ENCODE data around the gene TUBB4A.
"Not testable (repeated sequence)": the region's sequence is repeated elsewhere in the genome, so short reads cannot be mapped to it uniquely, and the experiment has no call there.

TUBB4A gene

GRCh38 chr19:6501740-6502648, at the start of gene TUBB4A:
Gene TUBB4A (minus strand): TSS chr19:6502309. CDS start chr19:6502212, 97 bp downstream.
- Histone ChIP-seq H3K4me3 (ENCODE audit: low read depth in 1 of 2, low read length in 2 of 2) (peak within 1 kb of the TSS in 1 of 2 donors; percentile 62), H3K27me3 (ENCODE audit: low read depth, low read length) (peaks cover 25% of the 10 kb centered on the region), H3K36me3 (ENCODE audit: control insufficient read depth in 1 of 2, insufficient read depth in 2 of 2, low read length in 2 of 2) (no peaks in the 10 kb centered on the region), H3K9me3 (ENCODE audit: control insufficient read depth in 1 of 2, low read length in 2 of 2) (no peaks in the 10 kb centered on the region), H3K4me1 (ENCODE audit: control insufficient read depth in 1 of 2, insufficient read depth in 2 of 2, low read length in 2 of 2) (peaks cover 0 to 14% of the 10 kb centered on the region in 2 donors), H3K27ac (ENCODE audit: low read length) (no peak within 1 kb of the TSS)

GRCh38 chr19:6551091-6551490, 49.0 kb upstream of the TUBB4A start:
- H3K36me3 ChIP-seq (ENCODE audit: control insufficient read depth in 1 of 2, insufficient read depth in 2 of 2, low read length in 2 of 2): no peaks in the 10 kb centered on the region
- H3K4me1 ChIP-seq (ENCODE audit: control insufficient read depth in 1 of 2, insufficient read depth in 2 of 2, low read length in 2 of 2): peaks cover 0 to 4% of the 10 kb centered on the region in 2 donors
- H3K27me3 ChIP-seq (ENCODE audit: low read depth, low read length): peaks cover 3% of the 10 kb centered on the region
- no peak overlapping the region for H3K4me3 ChIP-seq (ENCODE audit: low read depth in 1 of 2, low read length in 2 of 2)
- no peak overlapping the region for H3K27ac ChIP-seq (ENCODE audit: low read length)
- no peaks in the 10 kb centered on the region for H3K9me3 ChIP-seq (ENCODE audit: control insufficient read depth in 1 of 2, low read length in 2 of 2)

GRCh38 chr19:6550679-6551078, 48.6 kb upstream of the TUBB4A start:
- not testable (repeated sequence) for H3K27me3 ChIP-seq (ENCODE audit: low read depth, low read length); H3K4me3 ChIP-seq (ENCODE audit: low read depth in 1 of 2, low read length in 2 of 2); H3K27ac ChIP-seq (ENCODE audit: low read length); H3K36me3 ChIP-seq (ENCODE audit: control insufficient read depth in 1 of 2, insufficient read depth in 2 of 2, low read length in 2 of 2); H3K9me3 ChIP-seq (ENCODE audit: control insufficient read depth in 1 of 2, low read length in 2 of 2); H3K4me1 ChIP-seq (ENCODE audit: control insufficient read depth in 1 of 2, insufficient read depth in 2 of 2, low read length in 2 of 2)

GRCh38 chr19:6543866-6544347, 41.8 kb upstream of the TUBB4A start:
- Histone ChIP-seq H3K36me3 (ENCODE audit: control insufficient read depth in 1 of 2, insufficient read depth in 2 of 2, low read length in 2 of 2) (no peaks in the 10 kb centered on the region), H3K4me1 (ENCODE audit: control insufficient read depth in 1 of 2, insufficient read depth in 2 of 2, low read length in 2 of 2) (no peaks in the 10 kb centered on the region), H3K27me3 (ENCODE audit: low read depth, low read length) (peaks cover 3% of the 10 kb centered on the region), H3K9me3 (ENCODE audit: control insufficient read depth in 1 of 2, low read length in 2 of 2) (no peaks in the 10 kb centered on the region), H3K27ac (ENCODE audit: low read length) (no peak overlapping the region), H3K4me3 (ENCODE audit: low read depth in 1 of 2, low read length in 2 of 2) (no peak overlapping the region)

- H3K27me3 ChIP-seq (ENCODE audit: low read depth, low read length): no peaks in the 10 kb centered on the region
- no peaks in the 10 kb centered on the region for H3K36me3 ChIP-seq (ENCODE audit: control insufficient read depth in 1 of 2, insufficient read depth in 2 of 2, low read length in 2 of 2)
- H3K4me1 ChIP-seq (ENCODE audit: control insufficient read depth in 1 of 2, insufficient read depth in 2 of 2, low read length in 2 of 2): no peaks in the 10 kb centered on the region
- no peak overlapping the region for H3K4me3 ChIP-seq (ENCODE audit: low read depth in 1 of 2, low read length in 2 of 2)
- H3K9me3 ChIP-seq (ENCODE audit: control insufficient read depth in 1 of 2, low read length in 2 of 2): no peaks in the 10 kb centered on the region
- no peak overlapping the region for H3K27ac ChIP-seq (ENCODE audit: low read length)
Measured at GRCh38 chr19:6540918-6541689, 39.0 kb upstream of the TUBB4A start.

GRCh38 chr19:6539514-6539913, 37.4 kb upstream of the TUBB4A start:
- peaks cover 0 to 3% of the 10 kb centered on the region in 2 donors for H3K4me1 ChIP-seq (ENCODE audit: control insufficient read depth in 1 of 2, insufficient read depth in 2 of 2, low read length in 2 of 2)
- H3K27ac ChIP-seq (ENCODE audit: low read length): no peak overlapping the region
- H3K36me3 ChIP-seq (ENCODE audit: control insufficient read depth in 1 of 2, insufficient read depth in 2 of 2, low read length in 2 of 2): no peaks in the 10 kb centered on the region
- H3K4me3 ChIP-seq (ENCODE audit: low read depth in 1 of 2, low read length in 2 of 2): no peak overlapping the region
- H3K9me3 ChIP-seq (ENCODE audit: control insufficient read depth in 1 of 2, low read length in 2 of 2): no peaks in the 10 kb centered on the region
- H3K27me3 ChIP-seq (ENCODE audit: low read depth, low read length): no peaks in the 10 kb centered on the region

GRCh38 chr19:6535558-6536137, 33.5 kb upstream of the TUBB4A start:
- H3K36me3 ChIP-seq (ENCODE audit: control insufficient read depth in 1 of 2, insufficient read depth in 2 of 2, low read length in 2 of 2): no peaks in the 10 kb centered on the region
- H3K4me3 ChIP-seq (ENCODE audit: low read depth in 1 of 2, low read length in 2 of 2): no peak overlapping the region
- no peak overlapping the region for H3K27ac ChIP-seq (ENCODE audit: low read length)
- peaks cover 17% of the 10 kb centered on the region for H3K27me3 ChIP-seq (ENCODE audit: low read depth, low read length)
- no peaks in the 10 kb centered on the region for H3K9me3 ChIP-seq (ENCODE audit: control insufficient read depth in 1 of 2, low read length in 2 of 2)
- H3K4me1 ChIP-seq (ENCODE audit: control insufficient read depth in 1 of 2, insufficient read depth in 2 of 2, low read length in 2 of 2): peaks cover 3 to 19% of the 10 kb centered on the region in 2 donors

GRCh38 chr19:6534451-6535093, 32.5 kb upstream of the TUBB4A start:
- no peak overlapping the region for H3K4me3 ChIP-seq (ENCODE audit: low read depth in 1 of 2, low read length in 2 of 2)
- H3K4me1 ChIP-seq (ENCODE audit: control insufficient read depth in 1 of 2, insufficient read depth in 2 of 2, low read length in 2 of 2): peaks cover 7 to 22% of the 10 kb centered on the region in 2 donors
- no peak overlapping the region for H3K27ac ChIP-seq (ENCODE audit: low read length)
- H3K9me3 ChIP-seq (ENCODE audit: control insufficient read depth in 1 of 2, low read length in 2 of 2): no peaks in the 10 kb centered on the region
- H3K27me3 ChIP-seq (ENCODE audit: low read depth, low read length): peaks cover 17% of the 10 kb centered on the region
- no peaks in the 10 kb centered on the region for H3K36me3 ChIP-seq (ENCODE audit: control insufficient read depth in 1 of 2, insufficient read depth in 2 of 2, low read length in 2 of 2)

GRCh38 chr19:6533746-6534418, 31.8 kb upstream of the TUBB4A start:
- H3K36me3 ChIP-seq (ENCODE audit: control insufficient read depth in 1 of 2, insufficient read depth in 2 of 2, low read length in 2 of 2): no peaks in the 10 kb centered on the region
- no peak overlapping the region for H3K27ac ChIP-seq (ENCODE audit: low read length)
- H3K4me1 ChIP-seq (ENCODE audit: control insufficient read depth in 1 of 2, insufficient read depth in 2 of 2, low read length in 2 of 2): peaks cover 7 to 28% of the 10 kb centered on the region in 2 donors
- H3K27me3 ChIP-seq (ENCODE audit: low read depth, low read length): peaks cover 17% of the 10 kb centered on the region
- no peaks in the 10 kb centered on the region for H3K9me3 ChIP-seq (ENCODE audit: control insufficient read depth in 1 of 2, low read length in 2 of 2)
- H3K4me3 ChIP-seq (ENCODE audit: low read depth in 1 of 2, low read length in 2 of 2): no peak overlapping the region

GRCh38 chr19:6533000-6533328, 30.9 kb upstream of the TUBB4A start:
- Histone ChIP-seq H3K36me3 (ENCODE audit: control insufficient read depth in 1 of 2, insufficient read depth in 2 of 2, low read length in 2 of 2) (no peaks in the 10 kb centered on the region), H3K9me3 (ENCODE audit: control insufficient read depth in 1 of 2, low read length in 2 of 2) (no peaks in the 10 kb centered on the region), H3K27me3 (ENCODE audit: low read depth, low read length) (peaks cover 17% of the 10 kb centered on the region), H3K4me1 (ENCODE audit: control insufficient read depth in 1 of 2, insufficient read depth in 2 of 2, low read length in 2 of 2) (peaks cover 7 to 36% of the 10 kb centered on the region in 2 donors), H3K27ac (ENCODE audit: low read length) (no peak overlapping the region), H3K4me3 (ENCODE audit: low read depth in 1 of 2, low read length in 2 of 2) (no peak overlapping the region)
